HepG2 (cell line): ENCODE measurements around the gene DDN. TPM values are rescaled to one million over a fixed set of nuclear protein-coding genes. Genes with fewer than 3 reads are reported as not detected.

Experiments used
- CEBPZ ChIP-seq: IDR thresholded peaks from 2 replicates; pipeline ENCODE4 v1.6.1; 2012; ENCODE audit warnings: low read length, improper control_type of control experiment
- DZIP1 ChIP-seq: sonication (generic); formaldehyde crosslinking; IDR thresholded peaks from 2 replicates; pipeline ENCODE4 v1.5.0; 2020; ENCODE audit warnings: mild to moderate bottlenecking, missing genetic modification reagents
- E2F5 ChIP-seq: sonication (generic); formaldehyde crosslinking; conservative IDR thresholded peaks from 2 replicates; pipeline ENCODE4 v1.4.0; 2020; ENCODE audit warnings: missing genetic modification reagents
- FOXP4 ChIP-seq: sonication (generic); formaldehyde crosslinking; IDR thresholded peaks from 2 replicates; pipeline ENCODE4 v1.4.0; 2020; ENCODE audit warnings: missing genetic modification reagents
- KDM4B ChIP-seq: sonication (generic); formaldehyde crosslinking; IDR thresholded peaks from 2 replicates; pipeline ENCODE4 v1.4.0; 2020; ENCODE audit warnings: missing genetic modification reagents
- PPARG ChIP-seq: conservative IDR thresholded peaks from 2 replicates; pipeline ENCODE4 v1.6.1; 2016; ENCODE audit warnings: missing biosample characterization, missing genetic modification reagents
- RBFOX2 ChIP-seq: fragments of 200-400 bp; formaldehyde crosslinking; IDR thresholded peaks from 2 replicates; pipeline ENCODE4 v1.6.1; 2017; ENCODE audit warnings: low read depth, mild to moderate bottlenecking, low read length
- REPIN1 ChIP-seq: sonication (generic); formaldehyde crosslinking; IDR thresholded peaks from 2 replicates; pipeline ENCODE4 v1.8.0; 2022; ENCODE audit warnings: missing genetic modification reagents, low read depth, mild to moderate bottlenecking, borderline replicate concordance
- SAFB2 ChIP-seq: sonication (generic); formaldehyde crosslinking; IDR thresholded peaks from 2 replicates; pipeline ENCODE4 v1.5.1; 2020; ENCODE audit warnings: missing genetic modification reagents, low read depth, mild to moderate bottlenecking, borderline replicate concordance
- SATB2 ChIP-seq: sonication (generic); formaldehyde crosslinking; IDR thresholded peaks from 2 replicates; pipeline ENCODE4 v1.5.0; 2020; ENCODE audit warnings: missing genetic modification reagents
- SMC3 ChIP-seq: IDR thresholded peaks from 2 replicates; pipeline ENCODE4 v1.6.1; 2011; ENCODE audit warnings: low read length, improper control_type of control experiment
- SOX13 ChIP-seq, 3 experiments: fragments of 450-650 bp in 1 of 3; sonication (generic) in 1 of 3; formaldehyde crosslinking in 1 of 3; IDR thresholded peaks in 2 of 3; conservative IDR thresholded peaks in 1 of 3; 2 replicates each; pipeline versions ENCODE4 v1.5.0 to v1.6.1; 2016 to 2020; ENCODE audit warnings: antibody characterized with exemption in 1 of 3, mild to moderate bottlenecking in 1 of 3, missing compliant biosample characterization in 1 of 3, missing genetic modification reagents in 1 of 3, moderate library complexity in 1 of 3
- ZBTB33 ChIP-seq: sonication (generic); formaldehyde crosslinking; IDR thresholded peaks from 2 replicates; pipeline ENCODE4 v1.4.0; 2020; ENCODE audit warnings: missing genetic modification reagents
- ZFP82 ChIP-seq: sonication (generic); formaldehyde crosslinking; IDR thresholded peaks from 2 replicates; pipeline ENCODE4 v1.5.1; 2020; ENCODE audit warnings: mild to moderate bottlenecking, missing genetic modification reagents, borderline replicate concordance
- ZNF878 ChIP-seq: sonication (generic); formaldehyde crosslinking; IDR thresholded peaks from 2 replicates; pipeline ENCODE4 v1.8.1; 2023; ENCODE audit warnings: mild to moderate bottlenecking, missing genetic modification reagents, moderate library complexity
- polyA plus RNA-seq, 8 experiments: library from polyadenylated mRNA; depleted of rRNA in 3 of 8; stranded (reverse) in 7 of 8; unstranded in 1 of 8; fragments of >200 nt; fragmentation: Illumina TruSeq in 4 of 8; extraction: Trizol in 4 of 8; gene quantifications; 2 replicates each; pipeline versions ENCODE4 v1.2.1 to v1.2.3, GENCODE V29; 2011 to 2016; ENCODE audit warnings: low read depth in 4 of 8, missing spikeins in 1 of 8, mixed read lengths in 1 of 8; ENCODE audit not compliant: insufficient read depth in 1 of 8
- total RNA-seq, 5 experiments: library from RNA; depleted of rRNA; stranded (reverse); fragments of >200 nt; fragmentation: Illumina TruSeq; extraction: Trizol; gene quantifications; 2 replicates each; pipeline ENCODE4 v1.2.3, GENCODE V29; 2016; ENCODE audit warnings: low read depth in 1 of 5

The DDN gene
- total and polyA plus RNA-seq, 2 of the 13 experiments (the other 11 are each of a cell fraction or from before 2014, with no cell fraction given), result 0.24 to 0.53 TPM

- TF ChIP-seq CEBPZ (no peak), RBFOX2 (no peak), SOX13 (IDR thresholded peaks at IDR 0.05) (no peak), SOX13 (CRISPR knock-in tag; conservative IDR thresholded peaks at IDR 0.05 in 1 of 2, IDR thresholded peaks at IDR 0.05 in 1 of 2) (no peak), ZBTB33 (CRISPR knock-in tag) (peak; percentile 71; the same call in 1 of the 2 replicates), SAFB2 (CRISPR knock-in tag) (no peak), FOXP4 (CRISPR knock-in tag) (no peak), ZNF878 (CRISPR knock-in tag) (no peak), E2F5 (CRISPR knock-in tag) (no peak), SMC3 (0 out of 2 replicates have a peak, but pooled peaks have one; percentile 7), REPIN1 (no peak), KDM4B (CRISPR knock-in tag) (no peak), SATB2 (CRISPR knock-in tag) (no peak), DZIP1 (no peak), PPARG (CRISPR knock-in tag) (no peak), ZFP82 (no peak)
Observed at GRCh38 chr12:48973941-48974673, 25.1 kb downstream of the DDN start (continued).
